CD14-positive monocyte (primary cell): Measurements from ENCODE around the gene HOXA11. TPM values are rescaled to one million over a fixed set of nuclear protein-coding genes. Genes with fewer than 3 reads are reported as not detected.

Source experiments
- DNase-seq, 3 donors: peaks; one replicate each; pipeline ENCODE4 v3.0.0-alpha.2; 2011 to 2022
- H2AFZ ChIP-seq: 2 replicates; pipeline ENCODE4 v1.6.0; 2012; ENCODE audit warnings: mild to moderate bottlenecking, low read depth, low read length, inconsistent platforms; ENCODE audit not compliant: insufficient read depth, poor library complexity, severe bottlenecking
- H3K27ac ChIP-seq, 2 donors: 1 replicate in 1 of 2; 2 replicates in 1 of 2; pipeline ENCODE4 v1.5.1; 2012 to 2013; ENCODE audit warnings: low read length in 2 of 2, control low read depth in 1 of 2, inconsistent platforms in 1 of 2, low read depth in 1 of 2, mild to moderate bottlenecking in 1 of 2
- H3K27me3 ChIP-seq, 2 donors: one replicate each; pipeline versions ENCODE4 v1.6.0 to v1.6.1; 2011 to 2013; ENCODE audit warnings: low read length in 2 of 2; ENCODE audit not compliant: control insufficient read depth in 2 of 2, insufficient read depth in 2 of 2
- H3K36me3 ChIP-seq, 2 donors: replicated peaks in 1 of 2; 1 replicate in 1 of 2; 2 replicates in 1 of 2; pipeline versions ENCODE4 v1.5.1 to v1.6.1; 2012 to 2013; ENCODE audit warnings: low read length in 2 of 2, control low read depth in 1 of 2, inconsistent platforms in 1 of 2, mild to moderate bottlenecking in 1 of 2; ENCODE audit not compliant: insufficient read depth in 2 of 2, control insufficient read depth in 1 of 2
- H3K4me1 ChIP-seq, 2 donors: 1 replicate in 1 of 2; 2 replicates in 1 of 2; pipeline versions ENCODE4 v1.5.1 to v1.6.1; 2012 to 2013; ENCODE audit warnings: low read length in 2 of 2, control low read depth in 1 of 2, inconsistent platforms in 1 of 2, mild to moderate bottlenecking in 1 of 2, moderate library complexity in 1 of 2; ENCODE audit not compliant: insufficient read depth in 2 of 2, control insufficient read depth in 1 of 2
- H3K4me2 ChIP-seq: replicated peaks from 2 replicates; pipeline ENCODE3; 2012; ENCODE audit warnings: low read length, moderate library complexity, mild to moderate bottlenecking; ENCODE audit not compliant: poor library complexity, severe bottlenecking; ENCODE audit errors: extremely low read depth
- H3K4me3 ChIP-seq, 3 experiments: fragments of 200-600 bp in 1 of 3; sonication (generic) in 1 of 3; replicated peaks in 1 of 3; 1 replicate in 2 of 3; 2 replicates in 1 of 3; pipeline ENCODE4 v1.5.1; 2011 to 2013; ENCODE audit warnings: low read length in 3 of 3, mild to moderate bottlenecking in 3 of 3, control low read depth in 2 of 3, low read depth in 2 of 3, inconsistent platforms in 1 of 3, moderate library complexity in 1 of 3
- H3K79me2 ChIP-seq: 2 replicates; pipeline ENCODE4 v1.6.0; 2012; ENCODE audit warnings: mild to moderate bottlenecking, control low read depth, inconsistent platforms, low read length, moderate library complexity; ENCODE audit not compliant: insufficient read depth
- H3K9ac ChIP-seq: 2 replicates; pipeline ENCODE4 v1.6.0; 2017; ENCODE audit warnings: low read length, mild to moderate bottlenecking; ENCODE audit not compliant: insufficient read depth, poor library complexity, severe bottlenecking
- H3K9me3 ChIP-seq, 2 donors: replicated peaks in 1 of 2; 1 replicate in 1 of 2; 2 replicates in 1 of 2; pipeline versions ENCODE4 v1.5.1 to v1.6.1; 2012 to 2013; ENCODE audit warnings: low read length in 2 of 2, control low read depth in 1 of 2; ENCODE audit not compliant: control insufficient read depth in 1 of 2, insufficient read depth in 1 of 2
- H4K20me1 ChIP-seq: 2 replicates; pipeline ENCODE4 v1.6.0; 2012; ENCODE audit warnings: mild to moderate bottlenecking, low read length, control low read depth, moderate library complexity; ENCODE audit not compliant: insufficient read depth
- H3K27ac Mint-ChIP-seq, 7 donors: one replicate each; pipeline ENCODE4 v1.8.0; 2020; ENCODE audit warnings: mild to moderate bottlenecking in 7 of 7, mixed read lengths in 7 of 7, moderate library complexity in 6 of 7, inconsistent platforms in 2 of 7
- H3K27me3 Mint-ChIP-seq, 3 donors: one replicate each; pipeline ENCODE4 v1.8.0; 2021 to 2022; ENCODE audit warnings: low read depth in 3 of 3, mild to moderate bottlenecking in 3 of 3, mixed read lengths in 3 of 3, moderate library complexity in 3 of 3, inconsistent platforms in 1 of 3
- H3K36me3 Mint-ChIP-seq, 2 donors: one replicate each; pipeline ENCODE4 v1.8.0; 2020; ENCODE audit warnings: mixed read lengths in 2 of 2, inconsistent platforms in 1 of 2, mild to moderate bottlenecking in 1 of 2
- H3K4me1 Mint-ChIP-seq: one replicate; pipeline ENCODE4 v1.8.0; 2020; ENCODE audit warnings: mild to moderate bottlenecking, mixed read lengths
- H3K4me3 Mint-ChIP-seq, 2 donors: one replicate each; pipeline ENCODE4 v1.8.0; 2020; ENCODE audit warnings: mild to moderate bottlenecking in 2 of 2, mixed read lengths in 2 of 2, moderate library complexity in 1 of 2
- H3K9me3 Mint-ChIP-seq, 7 donors: one replicate each; pipeline ENCODE4 v1.8.0; 2020 to 2022; ENCODE audit warnings: mixed read lengths in 7 of 7, mild to moderate bottlenecking in 6 of 7, moderate library complexity in 6 of 7, inconsistent platforms in 2 of 7
- CTCF ChIP-seq: fragments of 200-600 bp; IDR thresholded peaks from one replicate; pipeline ENCODE4 v1.8.0; 2022; ENCODE audit warnings: antibody characterized with exemption, mild to moderate bottlenecking
- WGBS: methylation state at CpG from one replicate; pipeline ENCODE4 v1.1.5; 2013; ENCODE audit warnings: missing lambda C conversion rate; ENCODE audit not compliant: insufficient coverage; 5-methylcytosine and 5-hydroxymethylcytosine counted together
- intact Hi-C, 2 donors: fragments of 100-400 bp; cut with micrococcal nuclease; formaldehyde crosslinking; loops; one replicate each; pipeline versions ENCODE4 v1.15.0 to v1.15.1; 2023
- polyA plus RNA-seq, 3 donors: library from polyadenylated mRNA; depleted of rRNA in 1 of 3; unstranded in 2 of 3; stranded (reverse) in 1 of 3; fragments of 300-500 nt in 2 of 3; fragments of >200 nt in 1 of 3; fragmentation: Illumina TruSeq in 2 of 3; gene quantifications; 1 replicate in 2 of 3; 2 replicates in 1 of 3; pipeline ENCODE4 v1.2.3, GENCODE V29; 2012 to 2021

The HOXA11 gene
- polyA plus RNA-seq, 3 donors, result not detected

DNA sequence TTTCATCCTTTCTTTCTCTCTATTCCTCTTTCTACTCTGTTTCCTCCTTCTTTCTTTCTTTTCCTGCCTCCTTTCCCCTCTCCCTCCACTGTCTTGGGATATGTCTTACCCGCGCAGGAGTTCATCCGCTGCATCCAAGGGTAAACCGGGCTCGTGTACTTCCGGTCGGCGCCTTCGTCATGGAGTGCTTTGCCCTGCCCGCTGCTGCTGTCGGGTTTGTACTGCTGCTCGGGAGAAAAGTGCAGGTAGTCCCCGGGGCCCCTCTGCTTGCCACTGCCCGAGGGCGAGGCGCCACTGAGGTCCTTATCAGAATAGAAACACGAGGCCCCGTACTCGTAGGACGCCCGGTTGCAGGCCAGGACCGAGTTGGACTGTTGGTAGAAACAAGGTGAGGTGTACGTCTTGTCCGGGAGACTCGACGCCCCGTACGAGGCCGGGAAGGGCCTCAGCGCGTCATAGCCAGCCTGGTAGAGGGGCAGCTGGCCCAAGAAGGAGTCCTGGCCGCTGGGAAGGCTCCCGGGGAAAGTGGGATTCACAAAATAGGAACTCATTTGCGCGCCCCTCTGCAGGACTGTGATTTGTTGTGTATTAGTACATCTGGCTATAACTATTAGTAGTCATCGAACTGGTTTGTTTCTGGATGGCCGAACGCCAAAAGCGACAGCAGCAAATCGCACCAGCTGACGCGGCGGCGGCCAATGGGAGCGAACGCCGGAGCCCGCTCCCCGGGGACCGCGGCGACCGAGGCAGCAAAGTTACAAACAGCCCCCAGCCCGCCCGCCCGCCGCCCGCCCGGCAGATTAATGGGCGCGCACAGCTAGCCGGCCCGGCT lies 37.6 kb downstream of the HOXA11 start, which contains the start of gene HOXA6:
TSS of gene HOXA6 (minus strand) at position 576 of the 832 bp plus-strand sequence. CDS start at position 551, 25 bp downstream.
- peaks cover 82 to 95% (median 93%) of the 10 kb centered on the region in 3 donors for H3K27me3 Mint-ChIP-seq
- peaks cover 44% of the 10 kb centered on the region for H3K4me1 Mint-ChIP-seq
- intact Hi-C loops, result no loop called here
- peaks cover 12 to 25% of the 10 kb centered on the region in 2 donors for H3K36me3 Mint-ChIP-seq
- H3K4me3 Mint-ChIP-seq, result peak within 1 kb of the TSS; percentile 67 to 92
- no peak within 1 kb of the TSS for H3K27ac ChIP-seq
- peaks cover 26 to 43% of the 10 kb centered on the region in 2 donors for H3K9me3 ChIP-seq
- peaks cover 37 to 43% of the 10 kb centered on the region in 2 donors for H3K4me1 ChIP-seq
- H3K9me3 Mint-ChIP-seq, result peaks cover 13 to 61% (median 42%) of the 10 kb centered on the region in 7 donors
- H3K27me3 ChIP-seq, result peaks cover 58 to 89% of the 10 kb centered on the region in 2 donors
- no peak for TF ChIP-seq CTCF
- H3K79me2 ChIP-seq, result no peaks in the 10 kb centered on the region
- H3K4me2 ChIP-seq, result peak within 1 kb of the TSS; percentile 50
- DNase-seq, result no peak
- peak within 1 kb of the TSS in 1 of 7 donors; percentile 31 for H3K27ac Mint-ChIP-seq
- WGBS, result 15% methylated on average over 63 of the region's 63 CpGs
- no peaks in the 10 kb centered on the region for H4K20me1 ChIP-seq
- H2AFZ ChIP-seq, result peak within 1 kb of the TSS; percentile 25
- H3K9ac ChIP-seq, result no peak within 1 kb of the TSS
- H3K4me3 ChIP-seq, result peak within 1 kb of the TSS in 2 of 3 experiments; percentile 21 to 52
- H3K36me3 ChIP-seq, result no peaks in the 10 kb centered on the region

GRCh38 chr7:27146491-27147198 lies 38.4 kb downstream of the HOXA11 start:
- peaks cover 26 to 36% of the 10 kb centered on the region in 2 donors for H3K9me3 ChIP-seq
- peaks cover 51 to 87% of the 10 kb centered on the region in 2 donors for H3K27me3 ChIP-seq
- no peak overlapping the region for H3K27ac ChIP-seq
- no peaks in the 10 kb centered on the region for H4K20me1 ChIP-seq
- Mint-ChIP-seq H3K27me3 (peaks cover 74 to 91% (median 91%) of the 10 kb centered on the region in 3 donors), H3K36me3 (peaks cover 11 to 23% of the 10 kb centered on the region in 2 donors), H3K4me3 (peak overlapping the region in 1 of 2 donors; percentile 92), H3K4me1 (peaks cover 36% of the 10 kb centered on the region), H3K9me3 (peaks cover 13 to 57% (median 42%) of the 10 kb centered on the region in 7 donors), H3K27ac (no peak overlapping the region)
- H2AFZ ChIP-seq, result peak overlapping the region; percentile 25
- H3K4me1 ChIP-seq, result peaks cover 29 to 35% of the 10 kb centered on the region in 2 donors
- H3K79me2 ChIP-seq, result no peaks in the 10 kb centered on the region
- peak overlapping the region in 1 of 3 experiments; percentile 52 for H3K4me3 ChIP-seq
- H3K4me2 ChIP-seq, result peak overlapping the region; percentile 50
- no peak for TF ChIP-seq CTCF
- H3K9ac ChIP-seq, result no peak overlapping the region
- intact Hi-C loops, result no loop called here
- WGBS, result 77% methylated on average over 3 of the region's 5 CpGs
- no peaks in the 10 kb centered on the region for H3K36me3 ChIP-seq
- no peak for DNase-seq
